GM10266 (cell line): ENCODE data around the gene CPSF4.
A peak's percentile ranks its signal among the peaks of the same experiment; 100 is the strongest.

Experiments used
- DNase-seq: peaks from one replicate; pipeline ENCODE4 v3.0.0; 2012; ENCODE audit errors: extremely low spot score
- TF ChIP-seq, protein P1 (sequence below): IDR thresholded peaks from 2 replicates; pipeline ENCODE4 v1.5.1; 2012; ENCODE audit warnings: mild to moderate bottlenecking, low read depth; ENCODE audit not compliant: control insufficient read depth, insufficient read depth; ENCODE audit errors: missing control alignments

CPSF4 gene

GRCh38 chr7:99403764-99404163 lies 35.0 kb upstream of the CPSF4 start:
- DNase-seq: no peak
- TF ChIP-seq, protein P1, sequence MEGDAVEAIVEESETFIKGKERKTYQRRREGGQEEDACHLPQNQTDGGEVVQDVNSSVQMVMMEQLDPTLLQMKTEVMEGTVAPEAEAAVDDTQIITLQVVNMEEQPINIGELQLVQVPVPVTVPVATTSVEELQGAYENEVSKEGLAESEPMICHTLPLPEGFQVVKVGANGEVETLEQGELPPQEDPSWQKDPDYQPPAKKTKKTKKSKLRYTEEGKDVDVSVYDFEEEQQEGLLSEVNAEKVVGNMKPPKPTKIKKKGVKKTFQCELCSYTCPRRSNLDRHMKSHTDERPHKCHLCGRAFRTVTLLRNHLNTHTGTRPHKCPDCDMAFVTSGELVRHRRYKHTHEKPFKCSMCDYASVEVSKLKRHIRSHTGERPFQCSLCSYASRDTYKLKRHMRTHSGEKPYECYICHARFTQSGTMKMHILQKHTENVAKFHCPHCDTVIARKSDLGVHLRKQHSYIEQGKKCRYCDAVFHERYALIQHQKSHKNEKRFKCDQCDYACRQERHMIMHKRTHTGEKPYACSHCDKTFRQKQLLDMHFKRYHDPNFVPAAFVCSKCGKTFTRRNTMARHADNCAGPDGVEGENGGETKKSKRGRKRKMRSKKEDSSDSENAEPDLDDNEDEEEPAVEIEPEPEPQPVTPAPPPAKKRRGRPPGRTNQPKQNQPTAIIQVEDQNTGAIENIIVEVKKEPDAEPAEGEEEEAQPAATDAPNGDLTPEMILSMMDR: no peak

GRCh38 chr7:99404235-99404976 lies 34.3 kb upstream of the CPSF4 start:
- TF ChIP-seq, protein P1: no peak
- DNase-seq: no peak

- TF ChIP-seq, protein P1: no peak
- no peak for DNase-seq
These were observed 33.8 kb upstream of the CPSF4 start for GRCh38 chr7:99404977-99405320.

DNA sequence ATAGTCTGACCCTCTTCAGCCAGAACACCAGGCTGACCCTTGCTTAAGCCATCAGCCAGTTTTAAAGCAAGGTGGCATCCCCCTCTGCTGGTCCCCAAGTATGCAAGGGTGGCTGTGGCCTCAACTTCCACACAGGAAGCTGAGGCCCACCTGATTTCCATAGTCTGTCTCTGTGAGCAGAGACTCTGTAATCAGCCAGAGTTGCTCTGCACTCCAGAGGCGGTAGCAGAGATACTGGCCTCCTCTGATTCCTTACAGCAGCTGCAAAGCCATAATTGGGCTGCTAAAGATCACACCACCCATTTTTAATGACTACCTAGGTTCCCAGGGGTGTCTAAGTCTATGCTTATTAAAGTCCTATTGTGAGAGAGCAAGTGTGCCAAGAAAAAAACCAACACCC lies 32.2 kb upstream of the CPSF4 start:
- TF ChIP-seq, protein P1: no peak
- no peak for DNase-seq

- TF ChIP-seq, protein P1: no peak
- no peak for DNase-seq
These were observed 30.8 kb upstream of the CPSF4 start for GRCh38 chr7:99407872-99408378.

- DNase-seq: peak; percentile 96
- TF ChIP-seq, protein P1: peak; percentile 13
These were observed 30.2 kb upstream of the CPSF4 start, which contains the start of the genes BUD31 and PDAP1 for GRCh38 chr7:99408379-99409191. TSS of gene BUD31 (plus strand) at chr7:99408969. CDS start at chr7:99411093, 2,124 bp downstream. TSS of gene PDAP1 (minus strand) at chr7:99408597. CDS start at chr7:99408548, 49 bp downstream.
